ENCODE data around the gene PMM2.
"Not testable (repeated sequence)": the region's sequence is repeated elsewhere in the genome, so short reads cannot be mapped to it uniquely, and the experiment has no call there.

The PMM2 gene

GRCh38 chr16:8795091-8795490, 2.5 kb upstream of the PMM2 start:
- DNase-seq (ENCODE audit: low read depth in 1 of 2, low spot score in 1 of 2), result no peak
- TF ChIP-seq JUND (IDR thresholded peaks at IDR 0.05; ENCODE audit: low read depth), result no peak
- in situ Hi-C loops (cut with HindIII; ENCODE audit: low pct_unique_long_range_greater_than_20kb, low sequenced_read_pairs), result no loop called here

DNA sequence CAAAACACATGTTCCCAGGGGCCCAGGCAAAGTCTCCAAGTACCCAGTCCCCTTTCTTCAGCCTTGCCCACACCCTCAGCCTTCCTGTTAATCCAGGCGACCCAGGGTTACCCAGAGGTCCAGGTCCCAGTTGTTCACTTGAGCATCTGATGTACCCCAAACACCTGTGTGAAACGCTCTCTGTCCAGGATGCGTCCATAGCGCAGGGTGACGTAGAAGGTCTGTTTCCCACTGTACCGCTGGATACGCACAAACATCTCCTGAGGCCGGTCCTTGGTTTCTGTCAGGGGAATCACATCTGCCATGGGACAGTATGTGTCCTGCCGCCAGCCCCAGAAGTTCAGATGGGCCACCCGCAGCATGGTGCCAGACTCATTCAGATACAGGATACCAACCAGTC, 1.8 kb upstream of the PMM2 start:
- TF ChIP-seq JUND (IDR thresholded peaks at IDR 0.05; ENCODE audit: low read depth), result no peak
- no peak for DNase-seq (ENCODE audit: low read depth in 1 of 2, low spot score in 1 of 2)
- in situ Hi-C loops (cut with HindIII; ENCODE audit: low pct_unique_long_range_greater_than_20kb, low sequenced_read_pairs), result no loop called here

DNA sequence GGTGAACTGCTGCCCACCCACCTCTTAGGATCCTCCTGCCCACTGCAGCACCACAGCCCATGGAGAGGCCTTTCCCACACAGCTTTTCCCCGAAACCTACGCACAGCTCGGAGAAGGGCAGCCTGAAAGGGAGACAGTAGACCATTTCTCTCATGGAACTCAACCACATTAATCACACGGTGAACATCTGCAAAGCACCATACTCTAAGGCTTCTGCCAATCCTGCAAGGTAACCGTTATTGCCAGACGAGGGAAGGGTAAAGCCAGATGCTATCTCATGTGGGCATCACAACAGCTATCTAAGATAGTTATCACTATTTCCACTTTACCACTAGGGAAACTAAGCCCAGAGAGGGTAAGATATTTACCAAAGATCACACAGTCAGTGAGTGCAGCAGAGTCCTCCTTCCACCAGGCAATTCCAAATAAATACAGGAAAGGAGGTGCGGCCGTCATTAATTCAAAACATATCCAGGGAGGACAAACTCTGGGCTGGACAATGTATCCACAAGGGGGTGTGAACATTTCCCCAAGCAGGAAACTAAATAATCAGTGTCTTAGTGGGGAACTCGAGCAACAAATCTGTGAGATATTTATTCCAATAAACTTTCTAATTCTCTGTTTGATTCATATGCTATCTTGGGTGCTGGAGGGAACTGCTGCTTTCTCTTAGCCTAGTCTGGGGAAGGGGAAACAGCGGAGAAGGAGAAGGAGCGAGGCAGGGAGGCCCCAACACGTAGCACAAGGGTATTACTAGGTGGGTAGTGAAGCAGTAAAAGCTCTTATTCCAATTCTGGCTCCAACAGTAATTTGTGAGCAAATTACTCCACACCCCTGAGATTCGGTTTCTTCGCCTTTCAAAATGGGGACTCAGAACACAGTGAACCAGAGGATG, 923 bp upstream of the PMM2 start:
- TF ChIP-seq JUND (IDR thresholded peaks at IDR 0.05; ENCODE audit: low read depth), result no peak
- no peak for DNase-seq (ENCODE audit: low read depth in 1 of 2, low spot score in 1 of 2)
- in situ Hi-C loops (cut with HindIII; ENCODE audit: low pct_unique_long_range_greater_than_20kb, low sequenced_read_pairs), result no loop called here

GRCh38 chr16:8798174-8798527, 512 bp downstream of the PMM2 start:
- in situ Hi-C loops (cut with HindIII; ENCODE audit: low pct_unique_long_range_greater_than_20kb, low sequenced_read_pairs), result no loop called here
- peak in 1 of 2 experiments; percentile 13 for DNase-seq (ENCODE audit: low read depth in 1 of 2, low spot score in 1 of 2)
- TF ChIP-seq JUND (IDR thresholded peaks at IDR 0.05; ENCODE audit: low read depth), result no peak

DNA sequence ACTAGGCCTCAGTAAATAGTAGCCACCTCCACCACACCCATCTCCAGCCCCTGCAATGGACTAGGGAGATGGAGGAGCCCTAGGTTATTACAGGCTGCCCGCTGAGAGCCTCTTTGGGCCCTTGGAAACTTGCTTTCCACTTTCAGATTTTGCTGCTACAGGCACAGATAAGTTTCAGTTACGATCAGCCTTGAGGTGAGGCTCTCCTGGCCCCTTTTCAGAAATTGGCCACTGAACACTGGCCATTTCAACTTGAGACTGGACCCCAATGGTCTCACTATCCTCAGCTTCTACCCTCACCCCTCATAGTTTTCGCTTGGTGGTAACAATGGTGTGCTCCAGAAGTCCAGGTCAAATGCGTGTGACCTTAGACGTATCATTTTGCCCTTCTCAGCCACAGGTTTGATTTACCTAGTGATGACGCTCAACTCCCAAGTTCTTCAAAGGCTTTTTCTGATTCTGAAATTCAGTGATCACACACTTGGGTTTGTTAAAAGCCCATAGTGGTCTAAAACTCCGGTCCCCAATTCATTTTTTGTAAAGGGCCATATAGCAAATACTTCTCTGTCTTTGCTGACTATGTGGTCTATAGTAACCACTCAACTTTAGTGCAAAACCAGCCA, 1.0 kb downstream of the PMM2 start:
- in situ Hi-C loops (cut with HindIII; ENCODE audit: low pct_unique_long_range_greater_than_20kb, low sequenced_read_pairs), result no loop called here

GRCh38 chr16:8801701-8802100, 4.1 kb downstream of the PMM2 start:
- DNase-seq (ENCODE audit: low read depth in 1 of 2, low spot score in 1 of 2), result no peak
- in situ Hi-C loops (cut with HindIII; ENCODE audit: low pct_unique_long_range_greater_than_20kb, low sequenced_read_pairs), result no loop called here
- TF ChIP-seq JUND (IDR thresholded peaks at IDR 0.05; ENCODE audit: low read depth), result no peak

More for the DNA sequence above, 1.0 kb downstream of the PMM2 start:
- TF ChIP-seq JUND (IDR thresholded peaks at IDR 0.05; ENCODE audit: low read depth), result no peak
- DNase-seq (ENCODE audit: low read depth in 1 of 2, low spot score in 1 of 2), result no peak

DNA sequence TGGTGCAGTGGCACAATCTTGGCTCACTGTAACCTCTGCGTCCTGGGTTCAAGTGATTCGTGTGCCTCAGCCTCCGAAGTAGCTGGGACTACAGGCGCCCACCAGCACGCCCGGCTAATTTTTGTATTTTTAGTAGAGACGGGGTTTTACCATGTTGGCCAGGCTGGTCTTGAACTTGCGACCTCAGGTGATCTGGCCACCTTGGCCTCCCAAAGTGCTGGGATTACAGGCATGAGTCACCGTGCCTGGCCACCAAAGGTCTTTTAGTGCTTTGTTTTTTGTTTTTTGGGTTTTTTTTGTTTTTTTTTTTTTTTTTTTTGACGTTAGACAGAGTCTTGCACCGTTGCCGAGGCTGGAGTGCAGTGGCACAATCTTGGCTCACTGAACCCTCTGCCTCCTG, 6.1 kb downstream of the PMM2 start:
- DNase-seq (ENCODE audit: low read depth in 1 of 2, low spot score in 1 of 2); in situ Hi-C loops (cut with HindIII; ENCODE audit: low pct_unique_long_range_greater_than_20kb, low sequenced_read_pairs): not testable (repeated sequence)

DNA sequence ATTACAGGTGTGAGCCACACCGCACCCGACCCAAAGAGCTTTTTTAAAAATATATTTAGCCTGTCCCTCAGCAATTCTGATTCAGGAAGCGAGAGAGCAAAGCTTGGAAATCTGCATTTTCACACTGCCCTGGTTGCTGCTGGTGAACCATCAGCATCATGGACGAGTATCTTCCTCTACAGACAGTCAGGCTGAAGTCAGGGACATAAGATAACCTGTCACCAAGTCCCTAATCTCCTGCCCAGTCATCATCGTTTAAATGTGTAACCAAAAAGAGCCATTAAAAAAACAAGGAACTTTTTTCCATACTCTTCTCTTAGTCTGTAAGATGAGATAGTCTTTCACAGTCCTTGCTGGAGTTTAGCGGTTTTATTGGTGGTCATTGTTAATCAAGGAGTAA, 6.7 kb downstream of the PMM2 start:
- in situ Hi-C loops (cut with HindIII; ENCODE audit: low pct_unique_long_range_greater_than_20kb, low sequenced_read_pairs), result no loop called here
- no peak for DNase-seq (ENCODE audit: low read depth in 1 of 2, low spot score in 1 of 2)
- TF ChIP-seq JUND (IDR thresholded peaks at IDR 0.05; ENCODE audit: low read depth), result no peak

GRCh38 chr16:8806272-8806983, 8.8 kb downstream of the PMM2 start:
- DNase-seq (ENCODE audit: low read depth in 1 of 2, low spot score in 1 of 2), result no peak
- in situ Hi-C loops (cut with HindIII; ENCODE audit: low pct_unique_long_range_greater_than_20kb, low sequenced_read_pairs), result no loop called here
- no peak for TF ChIP-seq JUND (IDR thresholded peaks at IDR 0.05; ENCODE audit: low read depth)

- no peak for TF ChIP-seq JUND (IDR thresholded peaks at IDR 0.05; ENCODE audit: low read depth)
- DNase-seq (ENCODE audit: low read depth in 1 of 2, low spot score in 1 of 2), result no peak
- in situ Hi-C loops (cut with HindIII; ENCODE audit: low pct_unique_long_range_greater_than_20kb, low sequenced_read_pairs), result no loop called here
These were observed 9.6 kb downstream of the PMM2 start for GRCh38 chr16:8807189-8807588.

- in situ Hi-C loops (cut with HindIII; ENCODE audit: low pct_unique_long_range_greater_than_20kb, low sequenced_read_pairs), result no loop called here
- DNase-seq (ENCODE audit: low read depth in 1 of 2, low spot score in 1 of 2), result no peak
- TF ChIP-seq JUND (IDR thresholded peaks at IDR 0.05; ENCODE audit: low read depth), result no peak
These were observed 10.4 kb downstream of the PMM2 start for GRCh38 chr16:8808009-8808408.

- in situ Hi-C loops (cut with HindIII; ENCODE audit: low pct_unique_long_range_greater_than_20kb, low sequenced_read_pairs), result no loop called here
- no peak for DNase-seq (ENCODE audit: low read depth in 1 of 2, low spot score in 1 of 2)
- TF ChIP-seq JUND (IDR thresholded peaks at IDR 0.05; ENCODE audit: low read depth), result no peak
These were observed 11.1 kb downstream of the PMM2 start for GRCh38 chr16:8808613-8809353.
